ENCODE measurements around the gene CYP27B1. TPM values are rescaled to one million over a fixed set of nuclear protein-coding genes. Genes with fewer than 3 reads are reported as not detected.

Gene CYP27B1
- total and polyA plus RNA-seq, 2 experiments from 2014 or later: 1.1 to 2.7 TPM

DNA sequence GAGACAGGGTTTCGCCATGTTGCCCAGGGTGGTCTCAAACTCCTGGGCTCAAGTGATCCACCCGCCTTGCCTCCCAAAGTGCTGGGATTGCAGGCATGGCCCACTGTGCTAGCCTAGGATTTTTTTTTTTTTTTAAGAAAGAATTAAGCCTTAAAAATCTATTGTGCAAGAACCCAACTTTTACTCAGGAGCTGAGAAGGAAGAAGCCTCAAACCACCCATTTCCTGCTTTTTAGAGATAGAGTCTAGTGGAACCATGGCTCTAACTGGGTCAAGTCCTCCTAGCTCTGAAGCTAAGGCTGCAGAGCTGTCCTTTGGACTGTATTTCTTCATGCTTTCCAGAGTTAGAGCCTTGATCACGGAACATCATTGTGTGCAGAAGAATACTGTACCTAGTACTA, 14.4 kb upstream of the CYP27B1 start:
- no peak for DNase-seq (ENCODE audit: low spot score)
- no peak overlapping the region for H3K4me2 ChIP-seq
- Mint-ChIP-seq H3K36me3 (ENCODE audit: low read depth) (peaks cover 15% of the 10 kb centered on the region), H3K9me3 (no peaks in the 10 kb centered on the region), H3K4me3 (no peak overlapping the region), H3K4me1 (peaks cover 4% of the 10 kb centered on the region; the same call in 1 of the 3 replicates), H3K27me3 (ENCODE audit: insufficient read depth, low read depth, poor library complexity) (peaks cover 4% of the 10 kb centered on the region), H3K27ac (no peak overlapping the region)
- no peak overlapping the region for H3K4me3 ChIP-seq
- peaks cover 9% of the 10 kb centered on the region; the same call in 1 of the 2 replicates for H3K36me3 ChIP-seq (ENCODE audit: insufficient read depth)
- no peaks in the 10 kb centered on the region for H3F3A ChIP-seq (replicated peaks; ENCODE audit: low read depth)
- no peaks in the 10 kb centered on the region for H3K27me3 ChIP-seq (ENCODE audit: insufficient read depth)
- H3K79me2 ChIP-seq (replicated peaks; ENCODE audit: insufficient read depth): peaks cover 18% of the 10 kb centered on the region
- H4K20me1 ChIP-seq (replicated peaks; ENCODE audit: insufficient read depth): no peaks in the 10 kb centered on the region; the same call in 1 of the 2 replicates
- H3K4me1 ChIP-seq (ENCODE audit: insufficient read depth): peaks cover 5% of the 10 kb centered on the region; the same call in 1 of the 2 replicates
- no peak overlapping the region for H3K27ac ChIP-seq (ENCODE audit: low read depth)
- no peak overlapping the region for H2AFZ ChIP-seq
- TF ChIP-seq NANOG (IDR thresholded peaks at IDR 0.05; ENCODE audit: borderline replicate concordance): no peak
- TF ChIP-seq, protein P1, sequence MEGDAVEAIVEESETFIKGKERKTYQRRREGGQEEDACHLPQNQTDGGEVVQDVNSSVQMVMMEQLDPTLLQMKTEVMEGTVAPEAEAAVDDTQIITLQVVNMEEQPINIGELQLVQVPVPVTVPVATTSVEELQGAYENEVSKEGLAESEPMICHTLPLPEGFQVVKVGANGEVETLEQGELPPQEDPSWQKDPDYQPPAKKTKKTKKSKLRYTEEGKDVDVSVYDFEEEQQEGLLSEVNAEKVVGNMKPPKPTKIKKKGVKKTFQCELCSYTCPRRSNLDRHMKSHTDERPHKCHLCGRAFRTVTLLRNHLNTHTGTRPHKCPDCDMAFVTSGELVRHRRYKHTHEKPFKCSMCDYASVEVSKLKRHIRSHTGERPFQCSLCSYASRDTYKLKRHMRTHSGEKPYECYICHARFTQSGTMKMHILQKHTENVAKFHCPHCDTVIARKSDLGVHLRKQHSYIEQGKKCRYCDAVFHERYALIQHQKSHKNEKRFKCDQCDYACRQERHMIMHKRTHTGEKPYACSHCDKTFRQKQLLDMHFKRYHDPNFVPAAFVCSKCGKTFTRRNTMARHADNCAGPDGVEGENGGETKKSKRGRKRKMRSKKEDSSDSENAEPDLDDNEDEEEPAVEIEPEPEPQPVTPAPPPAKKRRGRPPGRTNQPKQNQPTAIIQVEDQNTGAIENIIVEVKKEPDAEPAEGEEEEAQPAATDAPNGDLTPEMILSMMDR (conservative IDR thresholded peaks at IDR 0.05; ENCODE audit: low read depth in 2 of 2): no peak
- no peak for TF ChIP-seq EZH2phosphoT487 (IDR thresholded peaks at IDR 0.05; ENCODE audit: unreplicated experiment)
- no peak for TF ChIP-seq CREB1 (CRISPR knock-in tag; IDR thresholded peaks at IDR 0.05; ENCODE audit: low read depth)
- TF ChIP-seq, protein P2, sequence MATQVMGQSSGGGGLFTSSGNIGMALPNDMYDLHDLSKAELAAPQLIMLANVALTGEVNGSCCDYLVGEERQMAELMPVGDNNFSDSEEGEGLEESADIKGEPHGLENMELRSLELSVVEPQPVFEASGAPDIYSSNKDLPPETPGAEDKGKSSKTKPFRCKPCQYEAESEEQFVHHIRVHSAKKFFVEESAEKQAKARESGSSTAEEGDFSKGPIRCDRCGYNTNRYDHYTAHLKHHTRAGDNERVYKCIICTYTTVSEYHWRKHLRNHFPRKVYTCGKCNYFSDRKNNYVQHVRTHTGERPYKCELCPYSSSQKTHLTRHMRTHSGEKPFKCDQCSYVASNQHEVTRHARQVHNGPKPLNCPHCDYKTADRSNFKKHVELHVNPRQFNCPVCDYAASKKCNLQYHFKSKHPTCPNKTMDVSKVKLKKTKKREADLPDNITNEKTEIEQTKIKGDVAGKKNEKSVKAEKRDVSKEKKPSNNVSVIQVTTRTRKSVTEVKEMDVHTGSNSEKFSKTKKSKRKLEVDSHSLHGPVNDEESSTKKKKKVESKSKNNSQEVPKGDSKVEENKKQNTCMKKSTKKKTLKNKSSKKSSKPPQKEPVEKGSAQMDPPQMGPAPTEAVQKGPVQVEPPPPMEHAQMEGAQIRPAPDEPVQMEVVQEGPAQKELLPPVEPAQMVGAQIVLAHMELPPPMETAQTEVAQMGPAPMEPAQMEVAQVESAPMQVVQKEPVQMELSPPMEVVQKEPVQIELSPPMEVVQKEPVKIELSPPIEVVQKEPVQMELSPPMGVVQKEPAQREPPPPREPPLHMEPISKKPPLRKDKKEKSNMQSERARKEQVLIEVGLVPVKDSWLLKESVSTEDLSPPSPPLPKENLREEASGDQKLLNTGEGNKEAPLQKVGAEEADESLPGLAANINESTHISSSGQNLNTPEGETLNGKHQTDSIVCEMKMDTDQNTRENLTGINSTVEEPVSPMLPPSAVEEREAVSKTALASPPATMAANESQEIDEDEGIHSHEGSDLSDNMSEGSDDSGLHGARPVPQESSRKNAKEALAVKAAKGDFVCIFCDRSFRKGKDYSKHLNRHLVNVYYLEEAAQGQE (IDR thresholded peaks at IDR 0.05; ENCODE audit: unreplicated experiment): no peak
- TF ChIP-seq ZNF114 (CRISPR knock-in tag; IDR thresholded peaks at IDR 0.05): no peak
- no peak for TF ChIP-seq EZH2 (IDR thresholded peaks at IDR 0.05; ENCODE audit: low read depth, unreplicated experiment)
- no peak for TF ChIP-seq JUNB (IDR thresholded peaks at IDR 0.05; ENCODE audit: unreplicated experiment)
- no peak for TF ChIP-seq POLR2AphosphoS5 (IDR thresholded peaks at IDR 0.05; ENCODE audit: low read depth)
- TF ChIP-seq, protein P3, sequence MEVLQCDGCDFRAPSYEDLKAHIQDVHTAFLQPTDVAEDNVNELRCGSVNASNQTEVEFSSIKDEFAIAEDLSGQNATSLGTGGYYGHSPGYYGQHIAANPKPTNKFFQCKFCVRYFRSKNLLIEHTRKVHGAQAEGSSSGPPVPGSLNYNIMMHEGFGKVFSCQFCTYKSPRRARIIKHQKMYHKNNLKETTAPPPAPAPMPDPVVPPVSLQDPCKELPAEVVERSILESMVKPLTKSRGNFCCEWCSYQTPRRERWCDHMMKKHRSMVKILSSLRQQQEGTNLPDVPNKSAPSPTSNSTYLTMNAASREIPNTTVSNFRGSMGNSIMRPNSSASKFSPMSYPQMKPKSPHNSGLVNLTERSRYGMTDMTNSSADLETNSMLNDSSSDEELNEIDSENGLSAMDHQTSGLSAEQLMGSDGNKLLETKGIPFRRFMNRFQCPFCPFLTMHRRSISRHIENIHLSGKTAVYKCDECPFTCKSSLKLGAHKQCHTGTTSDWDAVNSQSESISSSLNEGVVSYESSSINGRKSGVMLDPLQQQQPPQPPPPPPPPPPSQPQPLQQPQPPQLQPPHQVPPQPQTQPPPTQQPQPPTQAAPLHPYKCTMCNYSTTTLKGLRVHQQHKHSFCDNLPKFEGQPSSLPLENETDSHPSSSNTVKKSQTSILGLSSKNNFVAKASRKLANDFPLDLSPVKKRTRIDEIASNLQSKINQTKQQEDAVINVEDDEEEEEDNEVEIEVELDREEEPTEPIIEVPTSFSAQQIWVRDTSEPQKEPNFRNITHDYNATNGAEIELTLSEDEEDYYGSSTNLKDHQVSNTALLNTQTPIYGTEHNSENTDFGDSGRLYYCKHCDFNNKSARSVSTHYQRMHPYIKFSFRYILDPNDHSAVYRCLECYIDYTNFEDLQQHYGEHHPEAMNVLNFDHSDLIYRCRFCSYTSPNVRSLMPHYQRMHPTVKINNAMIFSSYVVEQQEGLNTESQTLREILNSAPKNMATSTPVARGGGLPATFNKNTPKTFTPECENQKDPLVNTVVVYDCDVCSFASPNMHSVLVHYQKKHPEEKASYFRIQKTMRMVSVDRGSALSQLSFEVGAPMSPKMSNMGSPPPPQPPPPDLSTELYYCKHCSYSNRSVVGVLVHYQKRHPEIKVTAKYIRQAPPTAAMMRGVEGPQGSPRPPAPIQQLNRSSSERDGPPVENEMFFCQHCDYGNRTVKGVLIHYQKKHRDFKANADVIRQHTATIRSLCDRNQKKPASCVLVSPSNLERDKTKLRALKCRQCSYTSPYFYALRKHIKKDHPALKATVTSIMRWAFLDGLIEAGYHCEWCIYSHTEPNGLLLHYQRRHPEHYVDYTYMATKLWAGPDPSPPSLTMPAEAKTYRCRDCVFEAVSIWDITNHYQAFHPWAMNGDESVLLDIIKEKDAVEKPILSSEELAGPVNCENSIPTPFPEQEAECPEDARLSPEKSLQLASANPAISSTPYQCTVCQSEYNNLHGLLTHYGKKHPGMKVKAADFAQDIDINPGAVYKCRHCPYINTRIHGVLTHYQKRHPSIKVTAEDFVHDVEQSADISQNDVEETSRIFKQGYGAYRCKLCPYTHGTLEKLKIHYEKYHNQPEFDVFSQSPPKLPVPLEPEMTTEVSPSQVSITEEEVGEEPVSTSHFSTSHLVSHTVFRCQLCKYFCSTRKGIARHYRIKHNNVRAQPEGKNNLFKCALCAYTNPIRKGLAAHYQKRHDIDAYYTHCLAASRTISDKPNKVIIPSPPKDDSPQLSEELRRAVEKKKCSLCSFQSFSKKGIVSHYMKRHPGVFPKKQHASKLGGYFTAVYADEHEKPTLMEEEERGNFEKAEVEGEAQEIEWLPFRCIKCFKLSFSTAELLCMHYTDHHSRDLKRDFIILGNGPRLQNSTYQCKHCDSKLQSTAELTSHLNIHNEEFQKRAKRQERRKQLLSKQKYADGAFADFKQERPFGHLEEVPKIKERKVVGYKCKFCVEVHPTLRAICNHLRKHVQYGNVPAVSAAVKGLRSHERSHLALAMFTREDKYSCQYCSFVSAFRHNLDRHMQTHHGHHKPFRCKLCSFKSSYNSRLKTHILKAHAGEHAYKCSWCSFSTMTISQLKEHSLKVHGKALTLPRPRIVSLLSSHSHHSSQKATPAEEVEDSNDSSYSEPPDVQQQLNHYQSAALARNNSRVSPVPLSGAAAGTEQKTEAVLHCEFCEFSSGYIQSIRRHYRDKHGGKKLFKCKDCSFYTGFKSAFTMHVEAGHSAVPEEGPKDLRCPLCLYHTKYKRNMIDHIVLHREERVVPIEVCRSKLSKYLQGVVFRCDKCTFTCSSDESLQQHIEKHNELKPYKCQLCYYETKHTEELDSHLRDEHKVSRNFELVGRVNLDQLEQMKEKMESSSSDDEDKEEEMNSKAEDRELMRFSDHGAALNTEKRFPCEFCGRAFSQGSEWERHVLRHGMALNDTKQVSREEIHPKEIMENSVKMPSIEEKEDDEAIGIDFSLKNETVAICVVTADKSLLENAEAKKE (CRISPR knock-in tag; IDR thresholded peaks at IDR 0.05): no peak
- no peak for TF ChIP-seq STAT1 (IDR thresholded peaks at IDR 0.05; ENCODE audit: unreplicated experiment)
- no peak for TF ChIP-seq ZNF331 (CRISPR knock-in tag; IDR thresholded peaks at IDR 0.05; ENCODE audit: low read depth)
- TF ChIP-seq, protein P4, sequence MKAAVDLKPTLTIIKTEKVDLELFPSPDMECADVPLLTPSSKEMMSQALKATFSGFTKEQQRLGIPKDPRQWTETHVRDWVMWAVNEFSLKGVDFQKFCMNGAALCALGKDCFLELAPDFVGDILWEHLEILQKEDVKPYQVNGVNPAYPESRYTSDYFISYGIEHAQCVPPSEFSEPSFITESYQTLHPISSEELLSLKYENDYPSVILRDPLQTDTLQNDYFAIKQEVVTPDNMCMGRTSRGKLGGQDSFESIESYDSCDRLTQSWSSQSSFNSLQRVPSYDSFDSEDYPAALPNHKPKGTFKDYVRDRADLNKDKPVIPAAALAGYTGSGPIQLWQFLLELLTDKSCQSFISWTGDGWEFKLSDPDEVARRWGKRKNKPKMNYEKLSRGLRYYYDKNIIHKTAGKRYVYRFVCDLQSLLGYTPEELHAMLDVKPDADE (IDR thresholded peaks at IDR 0.05): no peak
- no peak for ATAC-seq
- no peaks in the 10 kb centered on the region for H3K9me2 ChIP-seq (ENCODE audit: insufficient read depth)
